Activated CD8-positive, alpha-beta T cell treated with anti-CD3 and anti-CD28 coated beads for 36 hours (primary cell): Measurements from ENCODE around the gene ARHGDIB. TPM values are rescaled to one million over a fixed set of nuclear protein-coding genes. Genes with fewer than 3 reads are reported as not detected.

Experiments
- ATAC-seq: fragments of 200-7000 bp; cut with Tn5 transposase; one replicate; pipeline ENCODE4 v1.10.0; 2021; ENCODE audit warnings: mild to moderate bottlenecking, moderate library complexity
- CTCF ChIA-PET: fragments of 350-600 bp; sonication (Branson Sonifier 250); formaldehyde crosslinking; loops from one replicate; lab custom pipeline; 2021; ENCODE audit warnings: antibody characterized with exemption; lab: Charles Lee
- POLR2A ChIA-PET: fragments of 350-600 bp; sonication (Branson Sonifier 250); formaldehyde crosslinking; loops from one replicate; lab custom pipeline; 2021; ENCODE audit warnings: antibody characterized with exemption; lab: Charles Lee
- DNase-seq: peaks from one replicate; pipeline ENCODE4 v3.0.0-alpha.2; 2020
- H3K27ac Mint-ChIP-seq: one replicate; pipeline ENCODE4 v1.8.0; 2021; ENCODE audit warnings: mild to moderate bottlenecking, mixed read lengths
- H3K27me3 Mint-ChIP-seq: one replicate; pipeline ENCODE4 v1.8.0; 2021; ENCODE audit warnings: mixed read lengths
- H3K36me3 Mint-ChIP-seq: one replicate; pipeline ENCODE4 v1.8.0; 2021; ENCODE audit warnings: low read depth, mixed read lengths
- H3K4me1 Mint-ChIP-seq: one replicate; pipeline ENCODE4 v1.8.0; 2021; ENCODE audit warnings: low read depth, mixed read lengths
- H3K4me3 Mint-ChIP-seq: one replicate; pipeline ENCODE4 v1.8.0; 2021; ENCODE audit warnings: mild to moderate bottlenecking, moderate library complexity, mixed read lengths
- H3K9me3 Mint-ChIP-seq: one replicate; pipeline ENCODE4 v1.8.0; 2021; ENCODE audit warnings: mixed read lengths
- CTCF ChIP-seq: fragments of 200-600 bp; IDR thresholded peaks from one replicate; pipeline ENCODE4 v1.8.0; 2022; ENCODE audit warnings: antibody characterized with exemption, mild to moderate bottlenecking
- intact Hi-C: fragments of 100-400 bp; cut with micrococcal nuclease; formaldehyde crosslinking; loops from one replicate; pipeline ENCODE4 v1.10.0; 2022
- total RNA-seq, 2 experiments: library from RNA; stranded (reverse); gene quantifications; one replicate each; pipeline ENCODE4 v1.2.3, GENCODE V29; 2021

ARHGDIB gene
- total RNA-seq, 2 experiments from 2014 or later: 765 to 771 TPM

GRCh38 chr12:14957551-14958168 lies 3.7 kb downstream of the ARHGDIB start:
- peaks cover 71% of the 10 kb centered on the region for H3K36me3 Mint-ChIP-seq
- peak overlapping the region; percentile 94 for H3K4me3 Mint-ChIP-seq
- H3K4me1 Mint-ChIP-seq: peaks cover 44% of the 10 kb centered on the region
- H3K9me3 Mint-ChIP-seq: no peaks in the 10 kb centered on the region
- H3K27ac Mint-ChIP-seq: peak overlapping the region; percentile 97
- ChIA-PET CTCF (interaction anchor here (1.5 to 1.8 kb wide), 2 partner anchors 12 to 187 kb away, joined by 4 to 6 read pairs; no protein-coding TSS in a partner anchor), POLR2A (interaction anchor here (0.6 to 7.2 kb wide), 5 partner anchors 9 to 187 kb away, joined by 3 to 41 read pairs (median 15); a partner anchor contains a TSS)
- no peak for TF ChIP-seq CTCF
- intact Hi-C loops: loop anchor here (10.0 kb wide), 1 partner anchor 563 kb away; no protein-coding TSS in a partner anchor
- DNase-seq (no peak), ATAC-seq (no peak)
- no peaks in the 10 kb centered on the region for H3K27me3 Mint-ChIP-seq

- H3K36me3 Mint-ChIP-seq: peaks cover 78% of the 10 kb centered on the region
- intact Hi-C loops: loop anchor here (10.0 kb wide), 1 partner anchor 562 kb away; no protein-coding TSS in a partner anchor
- H3K27ac Mint-ChIP-seq: peak overlapping the region; percentile 97
- TF ChIP-seq CTCF: no peak
- peak overlapping the region; percentile 94 for H3K4me3 Mint-ChIP-seq
- H3K27me3 Mint-ChIP-seq: no peaks in the 10 kb centered on the region
- ATAC-seq (no peak), DNase-seq (no peak)
- ChIA-PET POLR2A (interaction anchor here (0.6 to 7.2 kb wide), 7 partner anchors 8 to 187 kb away, joined by 3 to 41 read pairs (median 5); a partner anchor contains a TSS), CTCF (interaction anchor here (1.5 to 1.8 kb wide), 2 partner anchors 29 to 187 kb away, joined by 3 to 6 read pairs; no protein-coding TSS in a partner anchor)
- H3K9me3 Mint-ChIP-seq: no peaks in the 10 kb centered on the region
- H3K4me1 Mint-ChIP-seq: peaks cover 51% of the 10 kb centered on the region
Measured at GRCh38 chr12:14956905-14957304, 4.5 kb downstream of the ARHGDIB start.

- ATAC-seq (peak; percentile 19), DNase-seq (peak; percentile 62)
- no peaks in the 10 kb centered on the region for H3K9me3 Mint-ChIP-seq
- peaks cover 83% of the 10 kb centered on the region for H3K36me3 Mint-ChIP-seq
- H3K27me3 Mint-ChIP-seq: no peaks in the 10 kb centered on the region
- POLR2A ChIA-PET: interaction anchor here (1.2 to 7.2 kb wide), 6 partner anchors 7 to 186 kb away, joined by 3 to 41 read pairs (median 4); a partner anchor contains a TSS
- TF ChIP-seq CTCF: no peak
- peak overlapping the region; percentile 97 for H3K27ac Mint-ChIP-seq
- H3K4me1 Mint-ChIP-seq: peaks cover 57% of the 10 kb centered on the region
- H3K4me3 Mint-ChIP-seq: peak overlapping the region; percentile 94
- intact Hi-C loops: loop anchor here (10.0 kb wide), 1 partner anchor 561 kb away; no protein-coding TSS in a partner anchor
- CTCF ChIA-PET: interaction anchor here (1.5 to 1.8 kb wide), 2 partner anchors 29 to 186 kb away, joined by 3 to 6 read pairs; no protein-coding TSS in a partner anchor
Measured at GRCh38 chr12:14956024-14956891, 5.1 kb downstream of the ARHGDIB start.

GRCh38 chr12:14954269-14954668 lies 7.1 kb downstream of the ARHGDIB start:
- CTCF ChIA-PET: interaction anchor here (0.8 to 1.0 kb wide), 2 partner anchors 34 to 107 kb away, joined by 3 read pairs; no protein-coding TSS in a partner anchor
- POLR2A ChIA-PET: interaction anchor here (0.6 to 1.2 kb wide), 6 partner anchors 8 to 183 kb away, joined by 3 to 8 read pairs (median 3); a partner anchor contains a TSS
- Mint-ChIP-seq H3K9me3 (no peaks in the 10 kb centered on the region), H3K27me3 (no peaks in the 10 kb centered on the region), H3K4me3 (peak overlapping the region; percentile 68), H3K4me1 (peaks cover 75% of the 10 kb centered on the region), H3K36me3 (peaks cover 82% of the 10 kb centered on the region), H3K27ac (peak overlapping the region; percentile 97)
- intact Hi-C loops: loop anchor here (5.0 to 10.0 kb wide), 2 partner anchors 38 to 559 kb away; no protein-coding TSS in a partner anchor
- no peak for ATAC-seq
- DNase-seq: peak; percentile 38
- no peak for TF ChIP-seq CTCF
